ENCODE results near the gene VWA5B1. TPM values are rescaled to one million over a fixed set of nuclear protein-coding genes. Genes with fewer than 3 reads are reported as not detected.

Gene VWA5B1
- total and polyA plus RNA-seq, 9 donors = 0.04 to 0.65 (median 0.26) TPM

- H3K36me3 ChIP-seq (ENCODE audit: control insufficient read depth, insufficient read depth, low read length) = no peaks in the 10 kb centered on the region
Observed at GRCh38 chr1:20321573-20321972, 30.9 kb downstream of the VWA5B1 start.

GRCh38 chr1:20322081-20322824, 31.6 kb downstream of the VWA5B1 start:
- no peak overlapping the region for H3K4me3 ChIP-seq (ENCODE audit: low read length)
- H3K27me3 ChIP-seq (ENCODE audit: control insufficient read depth, insufficient read depth, low read length) = peaks cover 10% of the 10 kb centered on the region
- H3K27ac ChIP-seq (ENCODE audit: low read length) = no peak overlapping the region
- H3K36me3 ChIP-seq (ENCODE audit: control insufficient read depth, insufficient read depth, low read length) = no peaks in the 10 kb centered on the region
- WGBS (ENCODE audit: insufficient coverage) = 39% methylated on average over 11 of the region's 11 CpGs
- H3K9me3 ChIP-seq (replicated peaks; ENCODE audit: control insufficient read depth, low read depth, low read length) = no peaks in the 10 kb centered on the region
- H3K4me1 ChIP-seq (ENCODE audit: control insufficient read depth, insufficient read depth, low read length) = peaks cover 56% of the 10 kb centered on the region
- DNase-seq = peak; percentile 36

More at GRCh38 chr1:20321573-20321972, 30.9 kb downstream of the VWA5B1 start:
- 45% methylated on average over 5 of the region's 5 CpGs for WGBS (ENCODE audit: insufficient coverage)
- Histone ChIP-seq H3K9me3 (replicated peaks; ENCODE audit: control insufficient read depth, low read depth, low read length) (no peaks in the 10 kb centered on the region), H3K4me1 (ENCODE audit: control insufficient read depth, insufficient read depth, low read length) (peaks cover 56% of the 10 kb centered on the region), H3K27me3 (ENCODE audit: control insufficient read depth, insufficient read depth, low read length) (peaks cover 10% of the 10 kb centered on the region), H3K27ac (ENCODE audit: low read length) (no peak overlapping the region), H3K4me3 (ENCODE audit: low read length) (no peak overlapping the region)
- DNase-seq = no peak

- no peak overlapping the region for H3K4me3 ChIP-seq (ENCODE audit: low read length)
- DNase-seq = no peak
- peaks cover 56% of the 10 kb centered on the region for H3K4me1 ChIP-seq (ENCODE audit: control insufficient read depth, insufficient read depth, low read length)
- peaks cover 10% of the 10 kb centered on the region for H3K27me3 ChIP-seq (ENCODE audit: control insufficient read depth, insufficient read depth, low read length)
- no peaks in the 10 kb centered on the region for H3K36me3 ChIP-seq (ENCODE audit: control insufficient read depth, insufficient read depth, low read length)
- WGBS (ENCODE audit: insufficient coverage) = 88% methylated on average over 20 of the region's 23 CpGs
- no peaks in the 10 kb centered on the region for H3K9me3 ChIP-seq (replicated peaks; ENCODE audit: control insufficient read depth, low read depth, low read length)
- no peak overlapping the region for H3K27ac ChIP-seq (ENCODE audit: low read length)
Observed at GRCh38 chr1:20322825-20323612, 32.3 kb downstream of the VWA5B1 start.

- Histone ChIP-seq H3K36me3 (ENCODE audit: control insufficient read depth, insufficient read depth, low read length) (no peaks in the 10 kb centered on the region), H3K4me1 (ENCODE audit: control insufficient read depth, insufficient read depth, low read length) (peaks cover 58% of the 10 kb centered on the region), H3K9me3 (replicated peaks; ENCODE audit: control insufficient read depth, low read depth, low read length) (no peaks in the 10 kb centered on the region), H3K27ac (ENCODE audit: low read length) (no peak overlapping the region), H3K4me3 (ENCODE audit: low read length) (no peak overlapping the region), H3K27me3 (ENCODE audit: control insufficient read depth, insufficient read depth, low read length) (peaks cover 12% of the 10 kb centered on the region)
- DNase-seq = no peak
- 83% methylated on average over 2 of the region's 3 CpGs for WGBS (ENCODE audit: insufficient coverage)
Observed at GRCh38 chr1:20323613-20323920, 32.9 kb downstream of the VWA5B1 start.

- 49% methylated on average over 7 of the region's 8 CpGs for WGBS (ENCODE audit: insufficient coverage)
- DNase-seq = peak; percentile 22
- no peak overlapping the region for H3K4me3 ChIP-seq (ENCODE audit: low read length)
- H3K9me3 ChIP-seq (replicated peaks; ENCODE audit: control insufficient read depth, low read depth, low read length) = no peaks in the 10 kb centered on the region
- H3K4me1 ChIP-seq (ENCODE audit: control insufficient read depth, insufficient read depth, low read length) = peaks cover 53% of the 10 kb centered on the region
- H3K36me3 ChIP-seq (ENCODE audit: control insufficient read depth, insufficient read depth, low read length) = no peaks in the 10 kb centered on the region
- peaks cover 12% of the 10 kb centered on the region for H3K27me3 ChIP-seq (ENCODE audit: control insufficient read depth, insufficient read depth, low read length)
- peak overlapping the region; percentile 89 for H3K27ac ChIP-seq (ENCODE audit: low read length)
Observed at GRCh38 chr1:20324704-20325406, 34.2 kb downstream of the VWA5B1 start.

GRCh38 chr1:20325407-20325843, 34.8 kb downstream of the VWA5B1 start:
- Histone ChIP-seq H3K9me3 (replicated peaks; ENCODE audit: control insufficient read depth, low read depth, low read length) (no peaks in the 10 kb centered on the region), H3K27ac (ENCODE audit: low read length) (peak overlapping the region; percentile 89), H3K4me1 (ENCODE audit: control insufficient read depth, insufficient read depth, low read length) (peaks cover 51% of the 10 kb centered on the region), H3K36me3 (ENCODE audit: control insufficient read depth, insufficient read depth, low read length) (no peaks in the 10 kb centered on the region), H3K4me3 (ENCODE audit: low read length) (no peak overlapping the region), H3K27me3 (ENCODE audit: control insufficient read depth, insufficient read depth, low read length) (peaks cover 8% of the 10 kb centered on the region)
- 7% methylated on average over 3 of the region's 3 CpGs for WGBS (ENCODE audit: insufficient coverage)
- DNase-seq = peak; percentile 79

GRCh38 chr1:20325844-20326420, 35.3 kb downstream of the VWA5B1 start:
- no peak overlapping the region for H3K4me3 ChIP-seq (ENCODE audit: low read length)
- H3K27me3 ChIP-seq (ENCODE audit: control insufficient read depth, insufficient read depth, low read length) = peaks cover 8% of the 10 kb centered on the region
- DNase-seq = peak; percentile 92
- H3K36me3 ChIP-seq (ENCODE audit: control insufficient read depth, insufficient read depth, low read length) = no peaks in the 10 kb centered on the region
- peak overlapping the region; percentile 89 for H3K27ac ChIP-seq (ENCODE audit: low read length)
- H3K9me3 ChIP-seq (replicated peaks; ENCODE audit: control insufficient read depth, low read depth, low read length) = no peaks in the 10 kb centered on the region
- H3K4me1 ChIP-seq (ENCODE audit: control insufficient read depth, insufficient read depth, low read length) = peaks cover 50% of the 10 kb centered on the region
- WGBS (ENCODE audit: insufficient coverage) = 10% methylated on average over 2 of the region's 3 CpGs

GRCh38 chr1:20327467-20327866, 36.8 kb downstream of the VWA5B1 start:
- Histone ChIP-seq H3K27ac (ENCODE audit: low read length) (no peak overlapping the region), H3K27me3 (ENCODE audit: control insufficient read depth, insufficient read depth, low read length) (peaks cover 6% of the 10 kb centered on the region), H3K4me3 (ENCODE audit: low read length) (no peak overlapping the region), H3K4me1 (ENCODE audit: control insufficient read depth, insufficient read depth, low read length) (peaks cover 39% of the 10 kb centered on the region), H3K9me3 (replicated peaks; ENCODE audit: control insufficient read depth, low read depth, low read length) (no peaks in the 10 kb centered on the region), H3K36me3 (ENCODE audit: control insufficient read depth, insufficient read depth, low read length) (no peaks in the 10 kb centered on the region)
- WGBS (ENCODE audit: insufficient coverage) = 76% methylated on average over 4 of the region's 6 CpGs
- DNase-seq = no peak

- 86% methylated on average over 7 of the region's 7 CpGs for WGBS (ENCODE audit: insufficient coverage)
- Histone ChIP-seq H3K27me3 (ENCODE audit: control insufficient read depth, insufficient read depth, low read length) (peaks cover 3% of the 10 kb centered on the region), H3K4me3 (ENCODE audit: low read length) (no peak overlapping the region), H3K36me3 (ENCODE audit: control insufficient read depth, insufficient read depth, low read length) (no peaks in the 10 kb centered on the region), H3K4me1 (ENCODE audit: control insufficient read depth, insufficient read depth, low read length) (peaks cover 34% of the 10 kb centered on the region), H3K27ac (ENCODE audit: low read length) (no peak overlapping the region), H3K9me3 (replicated peaks; ENCODE audit: control insufficient read depth, low read depth, low read length) (no peaks in the 10 kb centered on the region)
- no peak for DNase-seq
Observed at GRCh38 chr1:20328201-20328600, 37.5 kb downstream of the VWA5B1 start.
